HepG2 (cell line): ENCODE measurements around the gene SMAD6. TPM values are rescaled to one million over a fixed set of nuclear protein-coding genes. Genes with fewer than 3 reads are reported as not detected.

Source experiments
- ARNT2 ChIP-seq: sonication (generic); formaldehyde crosslinking; IDR thresholded peaks from 2 replicates; pipeline ENCODE4 v1.8.0; 2022; ENCODE audit warnings: mild to moderate bottlenecking, low read depth, missing genetic modification reagents, moderate library complexity
- BCL6 ChIP-seq: IDR thresholded peaks from 2 replicates; pipeline ENCODE4 v1.6.1; 2016; ENCODE audit warnings: missing genetic modification reagents, missing compliant biosample characterization
- BORCS8-MEF2B ChIP-seq: sonication (generic); formaldehyde crosslinking; IDR thresholded peaks from 2 replicates; pipeline ENCODE4 v1.8.0; 2022; ENCODE audit warnings: mild to moderate bottlenecking, missing genetic modification reagents
- CENPT ChIP-seq: sonication (generic); formaldehyde crosslinking; IDR thresholded peaks from 2 replicates; pipeline ENCODE4 v1.8.0; 2022; ENCODE audit warnings: low read depth, mild to moderate bottlenecking, moderate library complexity, missing genetic modification reagents
- EEA1 ChIP-seq: sonication (generic); formaldehyde crosslinking; IDR thresholded peaks from 2 replicates; pipeline ENCODE4 v1.5.1; 2020; ENCODE audit warnings: mild to moderate bottlenecking, missing genetic modification reagents, borderline replicate concordance
- GTF2F1 ChIP-seq: fragments of 150-350 bp; IDR thresholded peaks from 2 replicates; pipeline ENCODE4 v1.6.1; 2014; ENCODE audit warnings: low read length
- HMG20B ChIP-seq: conservative IDR thresholded peaks from 2 replicates; pipeline ENCODE4 v1.6.1; 2016; ENCODE audit warnings: missing genetic modification reagents, missing compliant biosample characterization
- KDM2A ChIP-seq: sonication (generic); formaldehyde crosslinking; IDR thresholded peaks from 2 replicates; pipeline ENCODE4 v1.4.0; 2020; ENCODE audit warnings: low read depth, missing genetic modification reagents, borderline replicate concordance
- KLF15 ChIP-seq: sonication (generic); formaldehyde crosslinking; IDR thresholded peaks from 2 replicates; pipeline ENCODE4 v1.8.1; 2023; ENCODE audit warnings: borderline replicate concordance, mild to moderate bottlenecking, inconsistent platforms, missing genetic modification reagents, mixed read lengths
- MBD4 ChIP-seq: IDR thresholded peaks from 2 replicates; pipeline ENCODE4 v1.6.1; 2012; ENCODE audit warnings: low read length, inconsistent platforms, borderline replicate concordance
- NFKBIZ ChIP-seq: IDR thresholded peaks from 2 replicates; pipeline ENCODE4 v1.6.1; 2018; ENCODE audit warnings: missing genetic modification reagents, missing compliant biosample characterization
- SALL1 ChIP-seq: sonication (generic); formaldehyde crosslinking; IDR thresholded peaks from 2 replicates; pipeline ENCODE4 v1.8.0; 2022; ENCODE audit warnings: mild to moderate bottlenecking, missing genetic modification reagents
- SPEN ChIP-seq: sonication (generic); formaldehyde crosslinking; IDR thresholded peaks from 2 replicates; pipeline ENCODE4 v1.5.1; 2020; ENCODE audit warnings: low read depth, mild to moderate bottlenecking, missing genetic modification reagents
- TGIF2 ChIP-seq: IDR thresholded peaks from 2 replicates; pipeline ENCODE4 v1.6.1; 2016; ENCODE audit warnings: control low read depth, missing compliant biosample characterization
- ZNF136 ChIP-seq: sonication (generic); formaldehyde crosslinking; IDR thresholded peaks from 2 replicates; pipeline ENCODE4 v1.8.1; 2022; ENCODE audit warnings: low read depth, mild to moderate bottlenecking, moderate library complexity, missing genetic modification reagents
- ZNF225 ChIP-seq: sonication (generic); formaldehyde crosslinking; IDR thresholded peaks from 2 replicates; pipeline ENCODE4 v1.4.0; 2020; ENCODE audit warnings: mild to moderate bottlenecking, missing genetic modification reagents
- ZNF891 ChIP-seq: sonication (generic); formaldehyde crosslinking; IDR thresholded peaks from 2 replicates; pipeline ENCODE4 v1.5.0; 2020; ENCODE audit warnings: mild to moderate bottlenecking, missing genetic modification reagents
- polyA plus RNA-seq, 8 experiments: library from polyadenylated mRNA; depleted of rRNA in 3 of 8; stranded (reverse) in 7 of 8; unstranded in 1 of 8; fragments of >200 nt; fragmentation: Illumina TruSeq in 4 of 8; extraction: Trizol in 4 of 8; gene quantifications; 2 replicates each; pipeline versions ENCODE4 v1.2.1 to v1.2.3, GENCODE V29; 2011 to 2016; ENCODE audit warnings: low read depth in 4 of 8, missing spikeins in 1 of 8, mixed read lengths in 1 of 8; ENCODE audit not compliant: insufficient read depth in 1 of 8
- total RNA-seq, 5 experiments: library from RNA; depleted of rRNA; stranded (reverse); fragments of >200 nt; fragmentation: Illumina TruSeq; extraction: Trizol; gene quantifications; 2 replicates each; pipeline ENCODE4 v1.2.3, GENCODE V29; 2016; ENCODE audit warnings: low read depth in 1 of 5
- TF ChIP-seq, protein P1 (sequence below): sonication (generic); formaldehyde crosslinking; IDR thresholded peaks from 2 replicates; pipeline ENCODE4 v1.4.0; 2020; ENCODE audit warnings: low read depth, missing genetic modification reagents
- TF ChIP-seq, protein P2 (sequence below): IDR thresholded peaks from 2 replicates; pipeline ENCODE4 v1.6.1; 2016; ENCODE audit warnings: missing biosample characterization, missing genetic modification reagents, low read depth
- TF ChIP-seq, protein P3 (sequence below): sonication (generic); formaldehyde crosslinking; IDR thresholded peaks from 2 replicates; pipeline ENCODE4 v1.4.0; 2020; ENCODE audit warnings: missing genetic modification reagents

The SMAD6 gene
- total and polyA plus RNA-seq, 2 of the 13 experiments (the other 11 are each of a cell fraction or from before 2014, with no cell fraction given): 3.3 to 4.4 TPM

DNA sequence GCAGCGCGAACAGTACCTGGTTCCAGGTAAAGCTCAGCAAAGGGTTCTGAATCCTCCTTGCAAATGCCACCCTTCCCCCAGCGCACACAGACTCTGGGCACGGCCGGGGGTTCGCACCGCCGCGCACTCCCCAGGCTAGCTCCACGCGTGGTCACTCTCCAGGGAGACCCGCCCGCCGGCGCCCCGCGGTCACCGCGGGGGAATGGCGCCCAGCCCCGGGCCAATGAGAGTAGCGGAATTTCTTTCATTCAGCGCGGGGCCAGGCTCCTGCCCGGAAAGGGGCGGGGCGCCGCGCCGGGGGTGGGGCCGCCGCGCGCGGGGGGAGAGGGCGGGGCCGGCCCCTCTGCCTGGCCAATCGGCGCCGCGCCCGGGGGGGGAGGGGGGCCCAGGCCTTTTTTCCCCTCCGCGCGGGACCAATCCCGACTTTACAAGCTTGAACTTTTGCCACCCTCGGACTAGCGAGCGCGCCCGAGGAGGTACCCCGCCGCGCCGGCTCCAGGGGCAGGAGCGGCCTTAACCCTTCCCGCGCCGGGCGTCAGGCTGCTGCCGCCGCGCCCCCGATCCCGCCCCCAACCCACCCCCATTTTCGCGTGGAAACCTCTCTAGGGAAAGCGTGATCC lies 1.1 kb upstream of the SMAD6 start (continued):
- TF ChIP-seq EEA1 (CRISPR knock-in tag): no peak
- peak; percentile 66; the same call in 1 of the 2 replicates for TF ChIP-seq KDM2A (CRISPR knock-in tag)
- TF ChIP-seq, protein P1, sequence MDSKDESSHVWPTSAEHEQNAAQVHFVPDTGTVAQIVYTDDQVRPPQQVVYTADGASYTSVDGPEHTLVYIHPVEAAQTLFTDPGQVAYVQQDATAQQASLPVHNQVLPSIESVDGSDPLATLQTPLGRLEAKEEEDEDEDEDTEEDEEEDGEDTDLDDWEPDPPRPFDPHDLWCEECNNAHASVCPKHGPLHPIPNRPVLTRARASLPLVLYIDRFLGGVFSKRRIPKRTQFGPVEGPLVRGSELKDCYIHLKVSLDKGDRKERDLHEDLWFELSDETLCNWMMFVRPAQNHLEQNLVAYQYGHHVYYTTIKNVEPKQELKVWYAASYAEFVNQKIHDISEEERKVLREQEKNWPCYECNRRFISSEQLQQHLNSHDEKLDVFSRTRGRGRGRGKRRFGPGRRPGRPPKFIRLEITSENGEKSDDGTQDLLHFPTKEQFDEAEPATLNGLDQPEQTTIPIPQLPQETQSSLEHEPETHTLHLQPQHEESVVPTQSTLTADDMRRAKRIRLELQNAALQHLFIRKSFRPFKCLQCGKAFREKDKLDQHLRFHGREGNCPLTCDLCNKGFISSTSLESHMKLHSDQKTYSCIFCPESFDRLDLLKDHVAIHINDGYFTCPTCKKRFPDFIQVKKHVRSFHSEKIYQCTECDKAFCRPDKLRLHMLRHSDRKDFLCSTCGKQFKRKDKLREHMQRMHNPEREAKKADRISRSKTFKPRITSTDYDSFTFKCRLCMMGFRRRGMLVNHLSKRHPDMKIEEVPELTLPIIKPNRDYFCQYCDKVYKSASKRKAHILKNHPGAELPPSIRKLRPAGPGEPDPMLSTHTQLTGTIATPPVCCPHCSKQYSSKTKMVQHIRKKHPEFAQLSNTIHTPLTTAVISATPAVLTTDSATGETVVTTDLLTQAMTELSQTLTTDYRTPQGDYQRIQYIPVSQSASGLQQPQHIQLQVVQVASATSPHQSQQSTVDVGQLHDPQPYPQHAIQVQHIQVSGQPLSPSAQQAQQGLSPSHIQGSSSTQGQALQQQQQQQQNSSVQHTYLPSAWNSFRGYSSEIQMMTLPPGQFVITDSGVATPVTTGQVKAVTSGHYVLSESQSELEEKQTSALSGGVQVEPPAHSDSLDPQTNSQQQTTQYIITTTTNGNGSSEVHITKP (CRISPR knock-in tag): peak; percentile 21; the same call in 1 of the 2 replicates
- peak; percentile 36; the same call in 1 of the 2 replicates for TF ChIP-seq BCL6 (CRISPR knock-in tag)
- peak; percentile 31; the same call in 1 of the 2 replicates for TF ChIP-seq KLF15 (CRISPR knock-in tag)
- TF ChIP-seq ZNF225 (CRISPR knock-in tag): no peak
- TF ChIP-seq, protein P2, sequence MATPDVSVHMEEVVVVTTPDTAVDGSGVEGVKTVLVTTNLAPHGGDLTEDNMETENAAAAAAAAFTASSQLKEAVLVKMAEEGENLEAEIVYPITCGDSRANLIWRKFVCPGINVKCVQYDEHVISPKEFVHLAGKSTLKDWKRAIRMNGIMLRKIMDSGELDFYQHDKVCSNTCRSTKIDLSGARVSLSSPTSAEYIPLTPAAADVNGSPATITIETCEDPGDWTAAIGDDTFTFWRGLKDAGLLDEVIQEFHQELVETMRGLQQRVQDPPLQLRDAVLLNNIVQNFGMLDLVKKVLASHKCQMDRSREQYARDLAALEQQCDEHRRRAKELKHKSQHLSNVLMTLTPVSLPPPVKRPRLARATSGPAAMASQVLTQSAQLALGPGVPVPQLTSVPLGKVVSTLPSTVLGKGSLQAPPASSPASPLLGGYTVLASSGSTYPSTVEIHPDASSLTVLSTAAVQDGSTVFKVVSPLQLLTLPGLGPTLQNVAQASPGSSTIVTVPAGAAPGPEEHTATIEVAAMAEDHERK (CRISPR knock-in tag): no peak
- 0 out of 2 replicates have a peak, but pooled peaks have one; percentile 45 for TF ChIP-seq BORCS8-MEF2B
- 0 out of 2 replicates have a peak, but pooled peaks have one; percentile 27 for TF ChIP-seq HMG20B (CRISPR knock-in tag)
- TF ChIP-seq MBD4: no peak
- TF ChIP-seq ZNF891 (CRISPR knock-in tag): peak; percentile 58; the same call in 1 of the 2 replicates
- TF ChIP-seq TGIF2 (CRISPR knock-in tag): 0 out of 2 replicates have a peak, but pooled peaks have one; percentile 32
- 0 out of 2 replicates have a peak, but pooled peaks have one; percentile 13 for TF ChIP-seq NFKBIZ (CRISPR knock-in tag)
- TF ChIP-seq SALL1: no peak; the same call in 1 of the 2 replicates
- no peak for TF ChIP-seq ARNT2 (CRISPR knock-in tag)
- no peak for TF ChIP-seq CENPT (CRISPR knock-in tag)
- no peak for TF ChIP-seq ZNF136 (CRISPR knock-in tag)
- TF ChIP-seq, protein P3, sequence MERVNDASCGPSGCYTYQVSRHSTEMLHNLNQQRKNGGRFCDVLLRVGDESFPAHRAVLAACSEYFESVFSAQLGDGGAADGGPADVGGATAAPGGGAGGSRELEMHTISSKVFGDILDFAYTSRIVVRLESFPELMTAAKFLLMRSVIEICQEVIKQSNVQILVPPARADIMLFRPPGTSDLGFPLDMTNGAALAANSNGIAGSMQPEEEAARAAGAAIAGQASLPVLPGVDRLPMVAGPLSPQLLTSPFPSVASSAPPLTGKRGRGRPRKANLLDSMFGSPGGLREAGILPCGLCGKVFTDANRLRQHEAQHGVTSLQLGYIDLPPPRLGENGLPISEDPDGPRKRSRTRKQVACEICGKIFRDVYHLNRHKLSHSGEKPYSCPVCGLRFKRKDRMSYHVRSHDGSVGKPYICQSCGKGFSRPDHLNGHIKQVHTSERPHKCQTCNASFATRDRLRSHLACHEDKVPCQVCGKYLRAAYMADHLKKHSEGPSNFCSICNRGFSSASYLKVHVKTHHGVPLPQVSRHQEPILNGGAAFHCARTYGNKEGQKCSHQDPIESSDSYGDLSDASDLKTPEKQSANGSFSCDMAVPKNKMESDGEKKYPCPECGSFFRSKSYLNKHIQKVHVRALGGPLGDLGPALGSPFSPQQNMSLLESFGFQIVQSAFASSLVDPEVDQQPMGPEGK (CRISPR knock-in tag): peak; percentile 91
- 0 out of 2 replicates have a peak, but pooled peaks have one; percentile 41 for TF ChIP-seq SPEN (CRISPR knock-in tag)
- no peak for TF ChIP-seq GTF2F1
